Ishikawa (cell line): ENCODE data around the gene TJP1.

ENCODE experiments used
- CEBPB ChIP-seq: IDR thresholded peaks from 2 replicates; pipeline ENCODE4 v1.6.1; 2012
- CREB1 ChIP-seq: IDR thresholded peaks from 2 replicates; pipeline ENCODE4 v1.6.1; 2012; ENCODE audit warnings: low read depth
- EGR1 ChIP-seq: IDR thresholded peaks from 2 replicates; pipeline ENCODE4 v1.6.1; 2012
- EP300 ChIP-seq: IDR thresholded peaks from 2 replicates; pipeline ENCODE4 v1.6.1; 2012; ENCODE audit warnings: borderline replicate concordance
- FOXM1 ChIP-seq: IDR thresholded peaks from 2 replicates; pipeline ENCODE4 v1.6.1; 2012; ENCODE audit warnings: low read depth, borderline replicate concordance
- NFIC ChIP-seq: IDR thresholded peaks from 2 replicates; pipeline ENCODE4 v1.6.1; 2012
- RAD21 ChIP-seq: IDR thresholded peaks from 2 replicates; pipeline ENCODE4 v1.6.1; 2012; ENCODE audit warnings: low read depth
- TAF1 ChIP-seq: IDR thresholded peaks from 2 replicates; pipeline ENCODE4 v1.6.1; 2012; ENCODE audit warnings: low read depth, mild to moderate bottlenecking
- TCF12 ChIP-seq: IDR thresholded peaks from 2 replicates; pipeline ENCODE4 v1.6.1; 2012; ENCODE audit warnings: low read depth
- TEAD4 ChIP-seq: IDR thresholded peaks from 2 replicates; pipeline ENCODE4 v1.6.1; 2012
- YY1 ChIP-seq: IDR thresholded peaks from 2 replicates; pipeline ENCODE4 v1.6.1; 2012; ENCODE audit warnings: low read depth
- ZBTB7A ChIP-seq: IDR thresholded peaks from 2 replicates; pipeline ENCODE4 v1.6.1; 2012; ENCODE audit warnings: low read depth
- TF ChIP-seq, protein P1 (sequence below): IDR thresholded peaks from 2 replicates; pipeline ENCODE4 v1.6.1; 2012
- TF ChIP-seq, protein P2 (sequence below): IDR thresholded peaks from 2 replicates; pipeline ENCODE4 v1.6.1; 2012; ENCODE audit warnings: low read depth, mild to moderate bottlenecking
- TF ChIP-seq, protein P3 (sequence below): IDR thresholded peaks from 2 replicates; pipeline ENCODE4 v1.6.1; 2012

TJP1 gene

DNA sequence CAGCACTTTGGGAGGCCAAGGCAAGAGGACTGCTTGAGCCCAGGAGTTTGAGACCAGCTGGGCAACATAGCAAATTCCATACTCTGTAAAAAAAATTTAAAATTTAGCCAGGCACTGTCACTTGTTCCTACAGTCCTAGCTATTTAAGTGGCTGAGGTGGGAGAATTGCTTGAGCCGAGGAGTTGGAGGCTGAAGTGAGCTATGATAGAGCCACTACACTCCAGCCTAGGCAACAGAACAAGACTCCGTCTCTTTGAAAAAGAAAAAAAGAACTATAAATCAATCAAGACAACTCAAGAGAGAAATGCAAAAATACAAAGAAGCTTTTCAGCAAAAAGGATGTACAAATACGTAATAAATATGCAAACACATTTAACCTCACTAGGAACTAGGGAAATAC is 78.8 kb downstream of the TJP1 start:
- TF ChIP-seq EP300 (no peak), TCF12 (no peak), NFIC (no peak), RAD21 (no peak), CREB1 (no peak), ZBTB7A (no peak), YY1 (no peak), FOXM1 (no peak)
- TF ChIP-seq, protein P1, sequence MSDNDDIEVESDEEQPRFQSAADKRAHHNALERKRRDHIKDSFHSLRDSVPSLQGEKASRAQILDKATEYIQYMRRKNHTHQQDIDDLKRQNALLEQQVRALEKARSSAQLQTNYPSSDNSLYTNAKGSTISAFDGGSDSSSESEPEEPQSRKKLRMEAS: no peak
- TF ChIP-seq, protein P2, sequence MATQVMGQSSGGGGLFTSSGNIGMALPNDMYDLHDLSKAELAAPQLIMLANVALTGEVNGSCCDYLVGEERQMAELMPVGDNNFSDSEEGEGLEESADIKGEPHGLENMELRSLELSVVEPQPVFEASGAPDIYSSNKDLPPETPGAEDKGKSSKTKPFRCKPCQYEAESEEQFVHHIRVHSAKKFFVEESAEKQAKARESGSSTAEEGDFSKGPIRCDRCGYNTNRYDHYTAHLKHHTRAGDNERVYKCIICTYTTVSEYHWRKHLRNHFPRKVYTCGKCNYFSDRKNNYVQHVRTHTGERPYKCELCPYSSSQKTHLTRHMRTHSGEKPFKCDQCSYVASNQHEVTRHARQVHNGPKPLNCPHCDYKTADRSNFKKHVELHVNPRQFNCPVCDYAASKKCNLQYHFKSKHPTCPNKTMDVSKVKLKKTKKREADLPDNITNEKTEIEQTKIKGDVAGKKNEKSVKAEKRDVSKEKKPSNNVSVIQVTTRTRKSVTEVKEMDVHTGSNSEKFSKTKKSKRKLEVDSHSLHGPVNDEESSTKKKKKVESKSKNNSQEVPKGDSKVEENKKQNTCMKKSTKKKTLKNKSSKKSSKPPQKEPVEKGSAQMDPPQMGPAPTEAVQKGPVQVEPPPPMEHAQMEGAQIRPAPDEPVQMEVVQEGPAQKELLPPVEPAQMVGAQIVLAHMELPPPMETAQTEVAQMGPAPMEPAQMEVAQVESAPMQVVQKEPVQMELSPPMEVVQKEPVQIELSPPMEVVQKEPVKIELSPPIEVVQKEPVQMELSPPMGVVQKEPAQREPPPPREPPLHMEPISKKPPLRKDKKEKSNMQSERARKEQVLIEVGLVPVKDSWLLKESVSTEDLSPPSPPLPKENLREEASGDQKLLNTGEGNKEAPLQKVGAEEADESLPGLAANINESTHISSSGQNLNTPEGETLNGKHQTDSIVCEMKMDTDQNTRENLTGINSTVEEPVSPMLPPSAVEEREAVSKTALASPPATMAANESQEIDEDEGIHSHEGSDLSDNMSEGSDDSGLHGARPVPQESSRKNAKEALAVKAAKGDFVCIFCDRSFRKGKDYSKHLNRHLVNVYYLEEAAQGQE: no peak

DNA sequence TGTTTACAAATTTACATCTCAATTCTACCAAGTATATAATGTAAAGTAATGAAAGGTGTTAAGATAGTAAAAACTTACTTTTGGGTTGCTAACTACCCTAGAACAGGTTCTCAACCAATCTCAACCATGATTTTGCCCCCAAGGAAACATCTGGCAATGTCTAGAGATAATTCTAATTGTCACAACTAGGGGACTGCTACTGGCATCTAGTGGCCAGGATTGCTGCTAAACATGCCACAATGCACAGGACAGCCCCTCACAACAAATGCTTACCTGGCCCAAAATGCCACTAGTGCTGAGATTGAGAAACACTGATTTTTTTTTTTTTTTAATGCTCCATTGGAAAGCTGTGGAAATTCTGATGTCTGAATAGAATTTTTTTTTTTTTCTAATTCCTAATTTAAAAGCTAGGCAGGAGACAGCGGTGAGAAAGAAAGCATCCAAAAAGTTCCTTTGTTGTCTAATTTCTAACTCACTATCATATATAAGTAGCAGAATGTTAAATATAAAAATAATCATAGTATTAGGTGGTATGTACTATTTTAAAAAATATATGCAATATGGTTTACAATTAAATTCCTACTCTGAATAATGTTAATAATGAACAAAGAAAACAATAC is 81.5 kb downstream of the TJP1 start:
- TF ChIP-seq NFIC (no peak), CEBPB (no peak), CREB1 (no peak), YY1 (no peak), TAF1 (no peak), RAD21 (peak; percentile 38)

DNA sequence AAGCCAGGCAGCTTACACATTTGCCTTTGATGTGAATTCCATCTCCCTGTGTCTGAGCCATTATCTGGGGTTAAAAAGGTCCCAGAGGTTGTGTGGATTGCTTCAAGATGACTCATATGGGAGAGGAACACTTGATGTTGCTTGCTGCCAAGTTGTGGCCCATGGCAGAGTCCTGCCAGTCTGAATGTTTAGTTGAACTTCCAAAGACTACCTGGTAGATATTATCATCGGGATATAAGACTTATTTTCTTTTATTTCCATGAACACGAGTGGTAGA is 85.6 kb downstream of the TJP1 start:
- TF ChIP-seq YY1 (no peak), TAF1 (no peak), ZBTB7A (no peak), FOXM1 (no peak), TEAD4 (peak; percentile 88), NFIC (peak; percentile 81), EP300 (peak; percentile 85), RAD21 (peak; percentile 13; the same call in 1 of the 2 replicates), TCF12 (peak; percentile 77)
- TF ChIP-seq, protein P3, sequence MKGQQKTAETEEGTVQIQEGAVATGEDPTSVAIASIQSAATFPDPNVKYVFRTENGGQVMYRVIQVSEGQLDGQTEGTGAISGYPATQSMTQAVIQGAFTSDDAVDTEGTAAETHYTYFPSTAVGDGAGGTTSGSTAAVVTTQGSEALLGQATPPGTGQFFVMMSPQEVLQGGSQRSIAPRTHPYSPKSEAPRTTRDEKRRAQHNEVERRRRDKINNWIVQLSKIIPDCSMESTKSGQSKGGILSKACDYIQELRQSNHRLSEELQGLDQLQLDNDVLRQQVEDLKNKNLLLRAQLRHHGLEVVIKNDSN: 0 out of 2 replicates have a peak, but pooled peaks have one; percentile 8
- TF ChIP-seq, protein P1: peak; percentile 41; the same call in 1 of the 2 replicates

DNA sequence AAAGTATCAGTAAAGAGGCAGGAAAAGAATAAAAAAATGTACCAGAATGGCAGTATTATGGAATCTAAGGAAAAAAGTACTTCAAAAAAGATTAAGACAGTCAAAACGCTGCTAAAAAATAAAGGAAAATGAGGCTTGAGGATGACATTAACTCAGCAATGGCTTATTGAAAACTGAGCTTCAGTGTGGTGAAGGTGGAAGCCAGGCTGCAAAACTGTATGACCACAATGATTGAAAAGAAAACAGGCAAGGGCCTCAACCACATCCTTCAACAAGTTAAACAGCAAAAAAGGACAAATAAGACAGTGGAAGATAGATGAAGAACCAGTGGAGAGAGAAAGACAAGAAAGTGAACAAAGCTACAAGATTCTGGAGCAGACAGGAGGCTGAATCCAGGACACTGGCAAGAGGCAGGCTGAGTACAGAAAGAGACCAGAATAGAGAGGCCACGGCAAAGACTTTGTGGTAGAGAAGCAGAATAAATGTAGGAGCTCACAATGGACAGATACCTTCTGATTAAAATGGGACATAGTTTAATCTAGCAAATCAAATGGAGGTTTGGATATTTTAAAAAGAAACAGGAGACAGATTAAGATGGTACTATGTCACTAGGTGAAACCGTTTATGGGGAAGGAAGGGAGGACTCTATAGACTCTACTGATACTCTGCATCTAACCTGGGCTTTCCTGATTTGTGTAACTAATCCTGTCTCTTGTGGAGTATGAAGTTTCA is 86.1 kb downstream of the TJP1 start:
- TF ChIP-seq, protein P1: no peak
- TF ChIP-seq, protein P2: no peak
- TF ChIP-seq, protein P3: no peak

DNA sequence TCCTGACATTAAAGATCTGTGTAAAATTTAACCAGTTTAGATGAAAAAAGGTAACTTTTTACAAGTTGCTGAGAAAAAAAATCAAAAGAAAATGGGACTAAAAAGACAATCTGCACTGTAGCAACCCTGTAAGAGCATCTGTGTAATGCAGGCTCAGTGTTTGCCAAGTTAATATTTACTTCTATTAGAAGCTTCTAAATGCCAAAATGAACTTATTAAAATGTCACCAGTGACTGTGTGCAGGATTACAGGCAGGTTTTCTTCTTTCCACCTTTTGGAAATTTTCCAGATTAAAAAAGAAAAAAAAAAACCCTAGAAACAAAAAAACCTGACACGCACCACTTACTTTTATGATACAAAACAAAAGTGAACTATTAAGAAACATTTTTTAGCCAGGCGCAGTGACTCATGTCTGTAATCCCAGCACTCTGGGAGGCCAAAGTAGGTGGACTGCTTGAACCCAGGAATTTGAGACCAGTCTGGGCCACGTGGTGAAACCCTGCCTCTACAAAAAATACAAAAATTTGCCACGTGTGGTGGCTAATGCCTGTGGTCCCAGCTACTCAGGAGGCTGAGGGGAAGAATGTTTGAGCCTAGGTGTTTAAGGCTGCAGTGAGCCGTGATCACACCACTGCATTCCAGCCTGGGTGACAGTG is 87.2 kb downstream of the TJP1 start:
- TF ChIP-seq CEBPB (peak; percentile 59), ZBTB7A (no peak), YY1 (no peak), EP300 (peak; percentile 82), TCF12 (peak; percentile 81), EGR1 (no peak), CREB1 (no peak), FOXM1 (peak; percentile 66), TAF1 (no peak), TEAD4 (peak; percentile 84), NFIC (peak; percentile 87), RAD21 (no peak)
- TF ChIP-seq, protein P3: peak; percentile 88
- TF ChIP-seq, protein P2: no peak
- TF ChIP-seq, protein P1: peak; percentile 94
